Renal pelvis (tissue), 12 donors: ENCODE data around the gene RNU7-1. TPM values are rescaled to one million over a fixed set of nuclear protein-coding genes. Genes with fewer than 3 reads are reported as not detected.
"Not testable (repeated sequence)": the region's sequence is repeated elsewhere in the genome, so short reads cannot be mapped to it uniquely, and the experiment has no call there.

Experiments
- DNase-seq: peaks from one replicate; pipeline ENCODE4 v3.0.0-alpha.2; 2013
- long read RNA-seq, 16 experiments: transcript quantifications; one replicate each; lab custom pipeline, GENCODE V29; 2026
- polyA plus RNA-seq, 3 donors: library from polyadenylated mRNA; unstranded; fragments of 120-200 nt; gene quantifications; one replicate each; pipeline ENCODE4 v1.2.1, GENCODE V29; 2013; ENCODE audit not compliant: insufficient read length in 3 of 3

The RNU7-1 gene
- polyA plus RNA-seq: 1 to 10 TPM in 1 of 3 donors, not detected in 2; 5.8 TPM
- long read RNA-seq, donor 1, partial matches to known transcripts: 0 of 4 reads
- long read RNA-seq, donor 1, other reads (novel, unspliced or antisense): 0 of 4 reads
- long read RNA-seq, donor 2: 0 reads
- long read RNA-seq, donor 3, transcript RNU7-1-201 (1 exons, 63 nt): major isoform, 6 of 6 reads
- long read RNA-seq, donor 3, partial matches to known transcripts: 0 of 6 reads
- long read RNA-seq, donor 3, other reads (novel, unspliced or antisense): 0 of 6 reads
- long read RNA-seq, donor 4, transcript RNU7-1-201 (1 exons, 63 nt): major isoform, 5 of 5 reads
- long read RNA-seq, donor 4, partial matches to known transcripts: 0 of 5 reads
- long read RNA-seq, donor 4, other reads (novel, unspliced or antisense): 0 of 5 reads
- long read RNA-seq, donor 5, partial matches to known transcripts: 0 of 3 reads
- long read RNA-seq, donor 5, other reads (novel, unspliced or antisense): 0 of 3 reads
- long read RNA-seq, donor 6, partial matches to known transcripts: 0 of 1 reads
- long read RNA-seq, donor 6, other reads (novel, unspliced or antisense): 0 of 1 reads
- long read RNA-seq, donor 7, partial matches to known transcripts: 0 of 3 reads
- long read RNA-seq, donor 7, other reads (novel, unspliced or antisense): 0 of 3 reads
- long read RNA-seq, donor 8: 0 reads
- long read RNA-seq, donor 9, partial matches to known transcripts: 0 of 4 reads
- long read RNA-seq, donor 9, other reads (novel, unspliced or antisense): 0 of 4 reads
- long read RNA-seq, donor 10, partial matches to known transcripts: 0 of 3 reads
- long read RNA-seq, donor 10, other reads (novel, unspliced or antisense): 0 of 3 reads
- long read RNA-seq, donor 11, partial matches to known transcripts: 0 of 2 reads
- long read RNA-seq, donor 11, other reads (novel, unspliced or antisense): 0 of 2 reads
- long read RNA-seq, donor 12, partial matches to known transcripts: 0 of 2 reads
- long read RNA-seq, donor 12, other reads (novel, unspliced or antisense): 0 of 2 reads
- long read RNA-seq, donor 13, transcript RNU7-1-201 (1 exons, 63 nt): major isoform, 5 of 5 reads
- long read RNA-seq, donor 13, partial matches to known transcripts: 0 of 5 reads
- long read RNA-seq, donor 13, other reads (novel, unspliced or antisense): 0 of 5 reads
- long read RNA-seq, donor 14: 0 reads
- long read RNA-seq, donor 15: 0 reads
- long read RNA-seq, donor 16, partial matches to known transcripts: 0 of 3 reads
- long read RNA-seq, donor 16, other reads (novel, unspliced or antisense): 0 of 3 reads

GRCh38 chr12:6943722-6944380, at the start of gene RNU7-1, which contains the start of gene C12orf57:
Gene RNU7-1, plus strand, starts transcription at chr12:6943816.
Gene C12orf57, plus strand, starts transcription at chr12:6944022. Its CDS starts 100 bp downstream, at chr12:6944122.
- DNase-seq: peak; percentile 92

GRCh38 chr12:6894321-6894720, 49.3 kb upstream of the RNU7-1 start:
- no peak for DNase-seq

GRCh38 chr12:6896846-6897435, 46.7 kb upstream of the RNU7-1 start:
- DNase-seq: no peak

- DNase-seq: no peak
Observed at GRCh38 chr12:6899427-6899826, 44.2 kb upstream of the RNU7-1 start.

- no peak for DNase-seq
Observed at GRCh38 chr12:6899837-6900519, 43.6 kb upstream of the RNU7-1 start.

- DNase-seq: no peak
Observed at GRCh38 chr12:6902448-6902847, 41.2 kb upstream of the RNU7-1 start.

- no peak for DNase-seq
Observed at GRCh38 chr12:6903722-6904121, 39.9 kb upstream of the RNU7-1 start.

GRCh38 chr12:6904280-6905276, 39.0 kb upstream of the RNU7-1 start, which contains the start of gene LRRC23:
Gene LRRC23, plus strand, starts transcription at chr12:6904822. Its CDS starts 812 bp downstream, at chr12:6905634.
- DNase-seq: peak; percentile 98

- DNase-seq: no peak
Observed at GRCh38 chr12:6905414-6906040, 38.1 kb upstream of the RNU7-1 start.

GRCh38 chr12:6908141-6908540, 35.5 kb upstream of the RNU7-1 start:
- not testable (repeated sequence) for DNase-seq

GRCh38 chr12:6909421-6910145, 34.0 kb upstream of the RNU7-1 start:
- no peak for DNase-seq

- no peak for DNase-seq
Observed at GRCh38 chr12:6912164-6912935, 31.3 kb upstream of the RNU7-1 start.

GRCh38 chr12:6914246-6914946, 29.2 kb upstream of the RNU7-1 start, which contains the start of gene ENO2:
Gene ENO2, plus strand, starts transcription at chr12:6914580. Its CDS starts 1,253 bp downstream, at chr12:6915833.
- no peak for DNase-seq

GRCh38 chr12:6914947-6915788, 28.4 kb upstream of the RNU7-1 start:
- DNase-seq: no peak

GRCh38 chr12:6915789-6916285, 27.8 kb upstream of the RNU7-1 start:
- DNase-seq: no peak
